Myometrial cell (primary cell): ENCODE measurements around the gene ETF1. TPM values are rescaled to one million over a fixed set of nuclear protein-coding genes. Genes with fewer than 3 reads are reported as not detected.

Source experiments
- total RNA-seq: library from RNA; depleted of rRNA; stranded (reverse); fragments of >200 nt; gene quantifications from 2 replicates; pipeline ENCODE4 v1.2.3, GENCODE V29; 2015

Gene ETF1
- 105 and 128 TPM in 2 replicates for total RNA-seq

DNA sequence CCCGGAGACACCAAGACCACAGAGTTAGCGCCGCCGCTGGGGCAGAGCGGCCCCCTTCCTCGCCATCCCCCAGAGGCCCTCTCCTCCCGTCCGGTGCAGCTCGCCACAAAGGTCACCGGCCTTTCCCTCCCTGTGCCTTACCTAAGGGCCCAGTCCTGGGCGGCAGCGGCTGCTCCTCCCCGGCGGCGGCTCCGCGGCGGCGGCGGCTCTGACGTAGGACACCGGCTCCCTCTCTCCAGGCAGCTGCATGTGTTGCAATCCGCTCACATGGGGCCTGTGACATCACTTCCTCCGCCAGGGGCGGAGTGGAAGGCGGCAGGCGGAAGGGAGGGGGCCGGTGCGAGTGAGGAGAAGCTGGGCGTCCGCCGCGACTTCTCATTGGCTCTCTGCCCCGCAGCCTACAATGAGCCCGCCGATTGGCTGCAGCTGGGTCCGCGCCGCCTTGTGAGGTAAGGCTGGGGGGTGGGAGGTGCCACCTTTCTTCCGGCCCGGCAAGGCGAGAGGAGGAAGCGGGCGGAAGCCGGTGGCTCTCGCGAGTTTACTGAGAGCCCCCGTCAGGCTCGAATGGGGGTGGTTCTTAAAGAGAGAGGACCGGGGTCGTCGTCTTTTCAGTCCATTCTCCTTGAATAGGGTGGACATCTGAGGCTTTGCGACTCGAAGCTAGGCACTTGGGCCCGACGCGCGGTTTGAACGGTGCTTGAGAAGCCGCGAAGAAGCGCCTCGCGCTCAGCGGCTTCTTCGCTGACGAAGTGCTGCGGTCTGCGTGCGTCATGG is at the start of gene ETF1:
ETF1 (minus strand) TSS at position 281 of the 774 bp plus-strand sequence. CDS start 318 bp downstream, outside the sequence.

DNA sequence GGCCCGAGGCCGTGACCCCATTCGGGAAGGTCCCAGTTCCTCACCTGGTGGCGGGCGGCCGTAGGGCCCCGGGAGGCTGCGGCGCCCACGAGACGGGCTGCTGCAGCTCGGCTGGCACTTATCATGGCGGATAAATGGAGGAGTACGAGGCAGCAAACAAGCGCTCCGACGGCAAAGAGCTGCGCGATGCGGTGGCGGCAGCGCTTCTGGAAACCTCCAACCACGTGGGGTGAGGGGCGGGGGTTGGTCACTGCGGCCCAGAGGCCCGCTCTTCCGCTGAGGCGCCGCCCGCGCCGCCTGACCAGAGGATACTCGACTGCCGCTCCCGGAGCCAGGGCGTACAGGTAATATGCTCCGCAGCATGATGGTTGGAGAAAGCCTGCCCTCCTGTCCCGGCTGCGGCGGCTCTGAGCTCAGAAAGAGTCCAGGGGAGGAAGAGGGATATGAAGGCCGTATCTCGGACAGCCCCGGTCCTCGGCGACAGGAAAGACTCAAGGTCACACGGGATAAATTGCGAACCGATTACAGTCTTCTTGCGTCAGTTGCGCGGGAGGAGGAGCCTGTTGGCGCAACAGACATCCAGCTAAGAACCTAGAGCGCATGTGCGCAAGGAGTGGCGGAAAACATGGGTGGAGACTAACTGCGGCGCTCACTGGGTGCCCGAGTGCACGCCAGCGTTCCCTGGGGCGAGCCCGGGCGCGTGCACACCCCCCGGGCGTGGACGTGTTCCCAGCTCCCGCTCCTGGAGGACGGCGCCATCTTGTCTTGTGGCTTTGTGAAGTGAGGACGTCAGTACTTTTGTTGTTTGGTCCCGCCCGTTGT is 32.4 kb upstream of the ETF1 start, which contains the start of gene HSPA9:
HSPA9 (minus strand) TSS at position 208 of the 822 bp plus-strand sequence; CDS start at position 125, 83 bp downstream.

DNA sequence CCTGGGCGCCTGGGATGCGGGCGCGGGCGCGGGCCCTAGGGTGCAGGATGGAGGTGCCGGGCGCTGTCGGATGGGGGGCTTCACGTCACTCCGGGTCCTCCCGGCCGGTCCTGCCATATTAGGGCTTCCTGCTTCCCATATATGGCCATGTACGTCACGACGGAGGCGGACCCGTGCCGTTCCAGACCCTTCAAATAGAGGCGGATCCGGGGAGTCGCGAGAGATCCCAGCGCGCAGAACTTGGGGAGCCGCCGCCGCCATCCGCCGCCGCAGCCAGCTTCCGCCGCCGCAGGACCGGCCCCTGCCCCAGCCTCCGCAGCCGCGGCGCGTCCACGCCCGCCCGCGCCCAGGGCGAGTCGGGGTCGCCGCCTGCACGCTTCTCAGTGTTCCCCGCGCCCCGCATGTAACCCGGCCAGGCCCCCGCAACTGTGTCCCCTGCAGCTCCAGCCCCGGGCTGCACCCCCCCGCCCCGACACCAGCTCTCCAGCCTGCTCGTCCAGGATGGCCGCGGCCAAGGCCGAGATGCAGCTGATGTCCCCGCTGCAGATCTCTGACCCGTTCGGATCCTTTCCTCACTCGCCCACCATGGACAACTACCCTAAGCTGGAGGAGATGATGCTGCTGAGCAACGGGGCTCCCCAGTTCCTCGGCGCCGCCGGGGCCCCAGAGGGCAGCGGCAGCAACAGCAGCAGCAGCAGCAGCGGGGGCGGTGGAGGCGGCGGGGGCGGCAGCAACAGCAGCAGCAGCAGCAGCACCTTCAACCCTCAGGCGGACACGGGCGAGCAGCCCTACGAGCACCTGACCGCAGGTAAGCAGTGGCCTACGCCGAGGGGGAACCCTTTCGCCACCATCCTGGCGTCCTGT is 77.5 kb downstream of the ETF1 start, which contains the start of gene EGR1:
EGR1 (plus strand) TSS at position 219 of the 864 bp plus-strand sequence; CDS start at position 502, 283 bp downstream.

Other genes with a start within 250 kb of the ETF1 start
- 23.9 and 24.3 TPM in 2 replicates for gene CDC25C, start 211.4 kb downstream of the ETF1 start, total RNA-seq
- 22.0 and 30.6 TPM in 2 replicates for gene FAM53C, start 205.0 kb downstream of the ETF1 start, total RNA-seq
- 19.0 and 25.9 TPM in 2 replicates for gene KDM3B, start 190.6 kb downstream of the ETF1 start, total RNA-seq
- 25.9 and 31.4 TPM in 2 replicates for gene REEP2, start 104.2 kb downstream of the ETF1 start, total RNA-seq
- 11.5 and 16.3 TPM in 2 replicates for gene EGR1, start 77.8 kb downstream of the ETF1 start, total RNA-seq
- 257 and 373 TPM in 2 replicates for gene HSPA9, start 32.2 kb upstream of the ETF1 start, total RNA-seq
- gene CTNNA1, start 210.2 kb upstream of the ETF1 start, total RNA-seq: 269 and 284 TPM in 2 replicates